ENCODE results near the gene SLC16A9.
A peak's percentile ranks its signal among the peaks of the same experiment; 100 is the strongest.

Gene SLC16A9, protein sequence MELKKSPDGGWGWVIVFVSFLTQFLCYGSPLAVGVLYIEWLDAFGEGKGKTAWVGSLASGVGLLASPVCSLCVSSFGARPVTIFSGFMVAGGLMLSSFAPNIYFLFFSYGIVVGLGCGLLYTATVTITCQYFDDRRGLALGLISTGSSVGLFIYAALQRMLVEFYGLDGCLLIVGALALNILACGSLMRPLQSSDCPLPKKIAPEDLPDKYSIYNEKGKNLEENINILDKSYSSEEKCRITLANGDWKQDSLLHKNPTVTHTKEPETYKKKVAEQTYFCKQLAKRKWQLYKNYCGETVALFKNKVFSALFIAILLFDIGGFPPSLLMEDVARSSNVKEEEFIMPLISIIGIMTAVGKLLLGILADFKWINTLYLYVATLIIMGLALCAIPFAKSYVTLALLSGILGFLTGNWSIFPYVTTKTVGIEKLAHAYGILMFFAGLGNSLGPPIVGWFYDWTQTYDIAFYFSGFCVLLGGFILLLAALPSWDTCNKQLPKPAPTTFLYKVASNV

DNA sequence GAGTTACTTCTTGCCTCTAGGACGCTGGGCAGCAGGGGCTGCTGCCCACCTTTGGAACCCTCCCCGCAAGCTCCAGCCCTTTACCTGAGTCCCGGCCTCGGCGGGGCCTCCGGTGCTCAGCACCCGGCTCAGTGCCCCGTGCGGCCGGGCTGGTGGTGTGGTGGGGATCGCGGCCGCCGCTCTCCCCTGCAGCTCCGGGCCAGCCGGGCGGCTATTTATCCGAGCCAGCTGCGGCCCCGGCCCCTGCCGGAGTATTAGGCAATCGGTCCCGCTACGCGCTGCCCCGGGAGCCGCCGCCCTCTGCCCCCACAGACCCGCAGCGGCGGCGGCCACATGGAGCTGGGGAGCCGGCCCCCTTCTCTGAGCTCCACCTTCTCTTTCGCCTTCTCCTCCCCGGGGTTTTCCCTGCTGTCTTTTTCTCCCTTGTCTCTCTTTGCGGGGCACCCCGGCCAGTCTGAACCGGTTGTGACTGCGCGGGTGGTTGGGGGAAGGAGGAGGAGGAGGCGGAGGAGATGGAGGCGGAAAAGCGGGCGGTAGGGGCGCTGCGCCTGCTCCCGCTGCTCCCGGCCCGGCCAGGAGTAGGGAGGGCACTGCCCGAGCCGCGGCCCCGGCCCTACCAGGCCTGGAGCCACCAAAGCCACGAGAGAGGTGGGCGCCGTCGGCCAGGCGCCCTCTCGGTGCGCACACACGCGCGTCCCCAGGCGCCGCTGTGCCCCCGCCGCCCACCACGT lies at the start of gene SLC16A9:
SLC16A9 (minus strand) TSS at position 456 of the 731 bp plus-strand sequence. CDS start 25,559 bp downstream, outside the sequence.
- TF ChIP-seq, protein P1, sequence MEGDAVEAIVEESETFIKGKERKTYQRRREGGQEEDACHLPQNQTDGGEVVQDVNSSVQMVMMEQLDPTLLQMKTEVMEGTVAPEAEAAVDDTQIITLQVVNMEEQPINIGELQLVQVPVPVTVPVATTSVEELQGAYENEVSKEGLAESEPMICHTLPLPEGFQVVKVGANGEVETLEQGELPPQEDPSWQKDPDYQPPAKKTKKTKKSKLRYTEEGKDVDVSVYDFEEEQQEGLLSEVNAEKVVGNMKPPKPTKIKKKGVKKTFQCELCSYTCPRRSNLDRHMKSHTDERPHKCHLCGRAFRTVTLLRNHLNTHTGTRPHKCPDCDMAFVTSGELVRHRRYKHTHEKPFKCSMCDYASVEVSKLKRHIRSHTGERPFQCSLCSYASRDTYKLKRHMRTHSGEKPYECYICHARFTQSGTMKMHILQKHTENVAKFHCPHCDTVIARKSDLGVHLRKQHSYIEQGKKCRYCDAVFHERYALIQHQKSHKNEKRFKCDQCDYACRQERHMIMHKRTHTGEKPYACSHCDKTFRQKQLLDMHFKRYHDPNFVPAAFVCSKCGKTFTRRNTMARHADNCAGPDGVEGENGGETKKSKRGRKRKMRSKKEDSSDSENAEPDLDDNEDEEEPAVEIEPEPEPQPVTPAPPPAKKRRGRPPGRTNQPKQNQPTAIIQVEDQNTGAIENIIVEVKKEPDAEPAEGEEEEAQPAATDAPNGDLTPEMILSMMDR (IDR thresholded peaks at IDR 0.05; ENCODE audit: borderline replicate concordance, insufficient read depth, low read depth, low read length): peak; percentile 40
- H3K4me3 ChIP-seq (ENCODE audit: low read depth, low read length): peak within 1 kb of the TSS; percentile 82

DNA sequence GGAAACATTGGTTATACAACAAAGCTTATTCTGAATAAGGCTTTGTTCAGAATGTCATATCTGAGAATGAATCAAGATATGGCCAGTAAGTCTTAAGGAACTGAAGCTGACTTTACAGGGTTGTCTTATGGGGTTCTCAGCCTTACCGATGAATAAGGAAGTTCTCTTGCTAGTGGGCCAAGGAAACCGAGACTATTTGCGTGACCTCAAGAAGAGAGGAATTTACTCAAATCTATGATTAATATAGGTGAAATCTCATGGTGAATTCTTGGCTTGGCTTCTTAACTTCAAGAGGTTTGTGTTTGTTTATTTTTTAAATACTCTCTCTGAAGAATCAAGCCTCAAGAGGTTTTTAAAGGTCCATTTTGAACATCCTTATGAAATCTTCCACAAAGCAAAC lies 48.3 kb upstream of the SLC16A9 start:
- no peak overlapping the region for H3K4me3 ChIP-seq (ENCODE audit: low read depth, low read length)
- TF ChIP-seq, protein P1 (IDR thresholded peaks at IDR 0.05; ENCODE audit: borderline replicate concordance, insufficient read depth, low read depth, low read length): no peak

DNA sequence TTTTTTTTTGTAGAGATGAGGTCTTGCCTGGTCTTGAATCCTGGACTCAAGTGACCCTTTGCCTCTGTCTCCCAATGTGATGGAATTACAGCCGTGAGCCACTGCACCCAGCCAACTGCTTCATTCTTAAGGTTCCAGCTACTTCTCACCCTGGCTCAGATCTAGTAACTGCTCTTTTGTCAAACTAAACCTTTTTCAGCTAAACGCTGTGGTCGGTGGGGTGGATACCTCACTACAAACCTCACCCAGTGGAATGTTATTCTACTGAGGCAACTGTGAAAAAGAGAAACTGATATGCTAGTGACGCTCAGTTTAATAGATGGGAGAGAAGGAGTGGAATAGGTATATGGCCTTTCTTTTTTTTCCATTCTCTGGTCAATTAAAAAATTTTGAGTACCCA lies 45.3 kb upstream of the SLC16A9 start:
- TF ChIP-seq, protein P1 (IDR thresholded peaks at IDR 0.05; ENCODE audit: borderline replicate concordance, insufficient read depth, low read depth, low read length): no peak
- H3K4me3 ChIP-seq (ENCODE audit: low read depth, low read length): no peak overlapping the region

DNA sequence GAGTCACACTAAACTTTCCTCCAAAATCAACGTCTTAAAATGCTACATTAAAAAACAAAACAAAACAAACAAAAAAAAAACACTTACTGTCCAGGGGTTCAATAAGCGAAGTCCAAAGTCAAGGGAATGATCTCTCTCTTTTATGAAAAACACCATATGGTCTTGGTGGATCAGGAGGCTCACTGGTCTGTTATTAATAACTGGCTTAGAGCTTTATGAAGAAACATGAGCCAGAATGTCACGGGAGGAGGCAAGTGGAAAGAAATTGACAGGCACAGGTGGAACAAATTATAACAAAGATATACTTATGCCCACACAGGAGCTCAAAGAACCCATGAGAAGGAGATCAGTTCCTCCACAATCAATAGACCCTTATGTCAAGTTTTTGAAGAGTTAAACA lies 43.6 kb upstream of the SLC16A9 start, which contains the start of gene MRLN:
MRLN (minus strand) TSS at position 189 of the 400 bp plus-strand sequence.
- no peak within 1 kb of the TSS for H3K4me3 ChIP-seq (ENCODE audit: low read depth, low read length)
- TF ChIP-seq, protein P1 (IDR thresholded peaks at IDR 0.05; ENCODE audit: borderline replicate concordance, insufficient read depth, low read depth, low read length): no peak

DNA sequence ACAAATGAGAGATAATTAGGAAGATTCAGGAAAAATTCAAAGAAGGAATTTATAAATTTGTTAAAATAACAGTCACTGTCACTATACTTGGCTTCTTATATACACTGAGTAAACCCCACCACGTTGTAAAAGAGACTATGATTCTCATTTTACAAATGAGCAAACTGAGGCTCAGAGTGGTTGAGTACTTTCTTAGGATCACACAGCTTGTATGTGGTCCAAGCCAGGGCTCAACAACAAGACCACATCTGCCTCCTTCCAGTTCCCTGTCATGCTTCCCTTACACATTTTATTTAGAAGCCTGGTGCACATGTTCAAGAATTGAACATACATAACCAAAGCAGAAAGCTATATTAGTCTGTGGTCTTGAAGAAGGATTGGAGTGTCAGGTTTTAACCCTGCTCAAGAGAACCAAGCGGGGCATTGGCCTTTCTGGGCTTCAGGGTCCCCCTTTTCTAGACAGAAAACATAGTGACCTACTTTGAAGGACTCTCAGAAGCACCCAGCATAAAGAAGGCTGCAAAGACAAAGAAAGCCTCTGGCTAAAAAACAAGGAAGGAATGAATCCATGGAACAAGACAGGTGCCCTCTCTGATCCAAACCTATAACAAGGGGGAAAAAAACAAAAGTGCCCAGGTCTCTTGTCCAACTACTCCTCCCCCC lies 42.8 kb upstream of the SLC16A9 start:
- TF ChIP-seq, protein P1 (IDR thresholded peaks at IDR 0.05; ENCODE audit: borderline replicate concordance, insufficient read depth, low read depth, low read length): no peak

DNA sequence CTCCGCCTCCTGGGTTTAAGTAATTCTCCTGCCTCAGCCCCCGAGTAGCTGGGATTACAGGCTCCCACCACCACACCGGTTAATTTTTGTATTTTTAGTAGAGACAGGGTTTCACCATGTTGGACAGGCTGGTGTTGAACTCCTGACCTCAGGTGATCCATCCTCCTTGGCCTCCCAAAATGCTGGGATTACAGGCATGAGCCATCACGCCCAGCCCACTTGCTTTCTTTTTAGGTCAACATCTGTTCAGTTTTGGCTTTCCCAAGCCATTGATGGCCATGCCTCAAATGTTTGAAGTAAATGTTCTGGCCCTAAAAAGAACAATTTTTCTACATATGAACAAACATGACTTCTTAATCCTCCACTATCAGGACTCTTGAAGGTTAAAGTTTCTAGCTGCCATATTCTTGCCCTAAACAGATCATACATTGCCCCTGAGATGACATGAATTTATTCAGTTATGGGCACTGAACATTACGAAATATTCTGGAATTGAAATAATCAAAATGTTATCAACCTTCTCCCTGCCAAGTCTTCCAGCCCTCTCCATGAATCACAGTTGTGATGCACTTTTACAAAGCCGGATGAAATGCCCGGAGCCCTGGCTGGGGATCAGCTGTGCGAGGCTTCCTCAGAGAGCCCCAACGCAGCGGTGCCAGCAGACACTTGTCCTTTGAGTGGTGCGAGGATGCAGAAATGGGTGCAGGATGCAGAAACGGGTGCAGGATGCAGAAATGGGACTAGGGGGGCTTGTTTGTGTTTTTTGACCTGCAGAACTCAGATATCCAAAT lies 40.7 kb upstream of the SLC16A9 start:
- TF ChIP-seq, protein P1 (IDR thresholded peaks at IDR 0.05; ENCODE audit: borderline replicate concordance, insufficient read depth, low read depth, low read length): no peak
- no peak overlapping the region for H3K4me3 ChIP-seq (ENCODE audit: low read depth, low read length)

More for the DNA sequence above, 42.8 kb upstream of the SLC16A9 start:
- H3K4me3 ChIP-seq (ENCODE audit: low read depth, low read length): no peak overlapping the region
